Spleen (tissue), 7 donors: Measurements from ENCODE around the gene CCNB2.

Experiments
- CTCF ChIP-seq, 11 experiments: fragments of 200-600 bp in 7 of 11; fragments of 450-650 bp in 4 of 11; sonication (generic) in 4 of 11; IDR thresholded peaks in 8 of 11; conservative IDR thresholded peaks in 3 of 11; 1 replicate in 7 of 11; 2 replicates in 4 of 11; pipeline versions ENCODE4 v1.4.0 to v1.8.0; 2016 to 2021; ENCODE audit warnings: antibody characterized with exemption in 11 of 11, inconsistent platforms in 4 of 11, mild to moderate bottlenecking in 1 of 11
- POLR2AphosphoS5 ChIP-seq, 3 donors: sonication (generic); formaldehyde crosslinking; IDR thresholded peaks; one replicate each; pipeline ENCODE4 v1.5.1; 2017; ENCODE audit warnings: antibody characterized with exemption in 3 of 3
- donor health status: DM: no; HTN: no; CAD: no; lungs with moderate emphysema.
- donor health status: DM: no; HTN: no; CAD: no.
- donor health status: DM: no; HTN: no; CAD: no.

- TF ChIP-seq CTCF (IDR thresholded peaks at IDR 0.05 in 8 of 11, conservative IDR thresholded peaks at IDR 0.05 in 3 of 11) (no peak), POLR2AphosphoS5 (IDR thresholded peaks at IDR 0.05) (no peak)
These were observed 66.1 kb downstream of the CCNB2 start for GRCh38 chr15:59171067-59171397.
